Skeletal muscle cell (primary cell): ENCODE results near the gene JUND.

Experiments
- DNase-seq: peaks from one replicate; pipeline ENCODE4 v3.0.0-alpha.2; 2010; ENCODE audit warnings: low read depth
- H3K4me3 ChIP-seq: 2 replicates; pipeline ENCODE4 v1.5.1; 2011; ENCODE audit warnings: low read depth, mild to moderate bottlenecking, control low read depth, low read length, moderate library complexity

Gene JUND

DNA sequence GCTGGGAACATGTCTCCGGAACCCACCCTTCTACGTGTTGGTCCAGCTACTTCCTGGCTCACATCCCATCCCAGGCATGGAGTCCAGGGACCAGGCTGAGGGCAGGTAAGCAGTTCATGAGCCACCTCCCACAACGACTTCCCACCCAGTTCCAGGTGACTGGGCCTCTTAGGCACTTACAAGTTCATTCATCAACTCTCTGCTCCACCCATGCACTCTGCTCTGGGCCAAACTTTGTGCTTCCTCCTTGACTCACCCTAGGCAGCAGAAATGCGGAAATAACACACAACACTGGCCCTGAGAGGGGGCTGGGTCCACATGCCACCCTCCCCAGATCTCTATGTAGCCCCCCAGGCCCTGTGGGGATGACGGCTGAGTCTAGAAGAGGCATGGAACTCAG, 27.7 kb downstream of the JUND start:
- H3K4me3 ChIP-seq = no peak overlapping the region
- no peak for DNase-seq

- no peak overlapping the region for H3K4me3 ChIP-seq
- no peak for DNase-seq
Observed at GRCh38 chr19:18253130-18253529, 28.3 kb downstream of the JUND start.

- no peak overlapping the region for H3K4me3 ChIP-seq
- DNase-seq = no peak
Observed at GRCh38 chr19:18252370-18252717, 29.1 kb downstream of the JUND start.

DNA sequence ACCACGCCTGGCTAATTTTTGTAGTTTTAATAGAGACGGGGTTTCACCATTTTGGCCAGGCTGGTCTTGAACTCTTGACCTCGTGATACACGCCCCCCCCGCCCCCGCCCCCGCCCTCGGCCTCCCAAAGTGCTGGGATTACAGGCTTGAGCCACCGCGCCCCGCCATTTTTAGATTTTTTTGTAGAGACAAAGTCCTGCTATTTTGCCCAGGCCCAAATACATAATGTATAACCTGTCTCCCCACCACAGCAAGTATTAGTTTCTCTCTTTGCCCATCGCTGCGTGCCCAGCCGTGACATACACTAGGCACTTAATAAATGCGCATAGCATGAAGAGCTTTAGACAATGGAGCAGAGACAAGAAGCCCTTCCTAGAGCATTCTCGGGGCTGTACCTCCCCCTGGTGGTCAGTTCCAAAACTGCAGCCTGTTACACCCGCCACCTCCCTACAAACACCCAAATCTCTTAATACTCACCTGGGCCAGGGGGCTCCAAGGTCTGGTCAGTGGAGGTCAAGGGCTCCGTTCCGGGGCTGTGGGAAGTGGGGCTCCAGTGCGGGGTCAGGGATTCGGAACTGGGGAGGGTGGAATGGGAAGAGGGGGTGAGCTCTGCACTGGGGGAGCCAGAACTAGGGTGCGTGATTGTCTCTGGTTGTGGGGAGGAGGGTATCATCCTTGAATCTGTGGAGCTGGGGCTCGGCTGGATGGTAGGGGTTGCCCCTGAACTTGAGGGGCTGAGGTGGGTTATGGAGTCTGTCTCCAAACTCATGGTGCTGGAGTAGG, 29.6 kb downstream of the JUND start:
- no peak overlapping the region for H3K4me3 ChIP-seq
- no peak for DNase-seq

GRCh38 chr19:18249834-18250233, 31.6 kb downstream of the JUND start:
- H3K4me3 ChIP-seq = no peak overlapping the region
- no peak for DNase-seq

DNA sequence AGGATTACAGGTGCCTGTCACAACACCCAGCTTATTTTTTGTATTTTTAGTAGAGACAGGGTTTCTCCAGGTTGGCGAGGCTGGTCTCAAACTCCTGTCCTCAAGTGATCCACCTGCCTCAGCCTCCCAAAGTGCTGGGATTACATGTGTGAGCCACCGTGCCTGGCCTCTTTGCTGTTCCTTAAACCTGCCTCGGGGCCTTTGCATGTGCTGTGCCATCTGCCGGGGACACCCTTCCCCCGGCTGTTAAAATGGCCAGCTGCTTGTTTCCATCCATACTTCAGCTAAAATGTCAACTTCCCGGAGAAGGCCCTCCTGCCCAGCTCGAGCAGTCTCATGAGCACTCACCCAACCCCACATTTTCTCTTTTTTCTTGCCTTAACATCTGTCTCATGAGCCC, 36.1 kb downstream of the JUND start:
- H3K4me3 ChIP-seq = no peak overlapping the region
- no peak for DNase-seq

DNA sequence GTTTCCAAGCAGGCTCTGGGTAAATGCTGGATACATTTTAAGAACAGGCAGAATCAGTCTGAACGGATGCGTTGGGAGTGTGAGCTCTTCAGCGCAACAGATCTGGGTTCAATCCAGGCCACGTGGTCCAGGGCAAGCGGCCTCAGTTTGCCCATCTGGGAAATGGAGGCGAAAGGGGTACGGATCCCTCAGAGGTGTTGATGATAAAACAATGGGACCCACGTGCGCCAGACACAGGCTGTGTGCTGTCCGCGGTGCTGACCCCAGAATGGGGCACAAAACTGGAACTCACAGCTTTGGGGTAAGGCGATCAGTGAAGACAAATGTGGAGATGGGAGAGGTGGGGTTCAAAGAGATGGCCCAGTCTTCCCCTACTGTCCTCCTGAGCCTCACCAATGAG, 42.1 kb downstream of the JUND start:
- DNase-seq = no peak

GRCh38 chr19:18234194-18234593, 47.2 kb downstream of the JUND start:
- no peak for DNase-seq
- H3K4me3 ChIP-seq = no peak overlapping the region

More for the DNA sequence above, 42.1 kb downstream of the JUND start:
- H3K4me3 ChIP-seq = no peak overlapping the region

DNA sequence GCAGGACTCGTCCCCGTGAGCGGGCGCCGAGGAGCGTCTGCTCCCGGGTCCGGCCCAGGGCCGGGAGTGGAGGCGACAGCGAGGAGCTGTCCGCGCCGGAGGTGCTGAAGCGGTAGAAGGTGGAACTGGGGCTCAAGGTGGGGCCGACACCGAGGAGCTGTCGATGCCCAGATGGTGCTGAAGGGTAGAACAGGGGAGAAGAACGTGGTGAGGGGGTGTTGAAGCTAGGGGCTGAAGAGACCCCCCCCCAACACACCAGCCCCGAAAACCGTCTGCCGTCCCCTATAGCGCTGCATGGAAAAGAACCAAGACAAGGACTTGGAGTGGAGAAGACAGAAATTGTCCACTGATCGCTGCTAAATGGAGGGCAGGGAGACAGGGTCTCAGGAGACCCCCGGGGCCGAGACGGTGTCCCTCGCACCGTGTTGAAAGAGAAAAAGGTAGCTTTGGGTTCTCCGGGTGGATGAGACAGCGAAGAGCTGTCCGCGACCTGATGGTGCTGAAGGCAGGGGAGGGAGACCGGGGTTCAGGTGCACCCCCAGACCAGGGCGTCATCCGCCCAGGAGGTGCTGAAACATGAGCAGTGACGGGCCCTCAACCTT, 48.1 kb downstream of the JUND start:
- DNase-seq = no peak
- H3K4me3 ChIP-seq = no peak overlapping the region

- no peak for DNase-seq
- H3K4me3 ChIP-seq = no peak overlapping the region
Observed at GRCh38 chr19:18232540-18233223, 48.7 kb downstream of the JUND start.

DNA sequence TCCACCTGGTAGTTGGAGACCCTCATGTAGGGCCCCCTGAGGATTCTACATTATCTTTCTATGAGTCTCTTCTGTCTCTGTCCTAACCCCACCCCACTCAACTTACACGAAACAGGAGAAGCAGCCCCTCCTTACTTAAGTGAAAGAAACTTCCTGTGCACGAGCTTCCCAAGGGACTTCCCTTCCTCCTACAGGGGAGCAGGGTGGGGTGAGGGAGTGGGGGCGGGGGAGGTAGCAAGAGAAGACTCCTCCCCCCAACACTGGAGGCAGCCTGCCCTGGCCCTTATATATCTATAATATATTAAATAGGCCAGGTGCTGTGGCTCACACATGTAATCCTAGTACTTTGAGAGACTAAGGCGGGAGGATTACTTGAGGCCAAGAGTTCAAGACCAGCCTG, 49.6 kb downstream of the JUND start:
- H3K4me3 ChIP-seq = no peak overlapping the region
- DNase-seq = no peak

GRCh38 chr19:18230941-18231734, 50.3 kb downstream of the JUND start:
- no peak overlapping the region for H3K4me3 ChIP-seq
- no peak for DNase-seq

- H3K4me3 ChIP-seq = no peak overlapping the region
Observed at GRCh38 chr19:18229915-18230314, 51.5 kb downstream of the JUND start.

More at GRCh38 chr19:18229915-18230314, 51.5 kb downstream of the JUND start:
- DNase-seq = no peak
